ENCODE measurements around the gene TRIM56. TPM values are rescaled to one million over a fixed set of nuclear protein-coding genes. Genes with fewer than 3 reads are reported as not detected.
A peak's percentile ranks its signal among the peaks of the same experiment; 100 is the strongest.

The TRIM56 gene
- total and polyA plus RNA-seq, 9 of the 15 experiments (the other 6 are each of a cell fraction or from before 2014, with no cell fraction given) = 2.0 to 29.7 (median 11.6) TPM

- TF ChIP-seq TAF9B (IDR thresholded peaks at IDR 0.05; ENCODE audit: partially characterized antibody) = peak; percentile 98
- peak; percentile 89 for TF ChIP-seq SOX6 (IDR thresholded peaks at IDR 0.05)
- TF ChIP-seq MAFG (tag; conservative IDR thresholded peaks at IDR 0.05) = peak; percentile 58
- peak; percentile 94 for TF ChIP-seq MTA3 (IDR thresholded peaks at IDR 0.05; ENCODE audit: borderline replicate concordance)
- TF ChIP-seq SP1 (CRISPR knock-in tag; IDR thresholded peaks at IDR 0.05) = peak; percentile 62; the same call in 1 of the 2 replicates
- peak; percentile 80 for TF ChIP-seq E2F8 (IDR thresholded peaks at IDR 0.05; ENCODE audit: low read depth, partially characterized antibody)
- TF ChIP-seq ESRRB (CRISPR knock-in tag; IDR thresholded peaks at IDR 0.05; ENCODE audit: borderline replicate concordance) = no peak
- no peak for TF ChIP-seq FOXK1 (CRISPR knock-in tag; IDR thresholded peaks at IDR 0.05; ENCODE audit: borderline replicate concordance)
- TF ChIP-seq, protein P1, sequence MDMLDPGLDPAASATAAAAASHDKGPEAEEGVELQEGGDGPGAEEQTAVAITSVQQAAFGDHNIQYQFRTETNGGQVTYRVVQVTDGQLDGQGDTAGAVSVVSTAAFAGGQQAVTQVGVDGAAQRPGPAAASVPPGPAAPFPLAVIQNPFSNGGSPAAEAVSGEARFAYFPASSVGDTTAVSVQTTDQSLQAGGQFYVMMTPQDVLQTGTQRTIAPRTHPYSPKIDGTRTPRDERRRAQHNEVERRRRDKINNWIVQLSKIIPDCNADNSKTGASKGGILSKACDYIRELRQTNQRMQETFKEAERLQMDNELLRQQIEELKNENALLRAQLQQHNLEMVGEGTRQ (CRISPR knock-in tag; IDR thresholded peaks at IDR 0.05) = peak; percentile 87
- TF ChIP-seq, protein P2, sequence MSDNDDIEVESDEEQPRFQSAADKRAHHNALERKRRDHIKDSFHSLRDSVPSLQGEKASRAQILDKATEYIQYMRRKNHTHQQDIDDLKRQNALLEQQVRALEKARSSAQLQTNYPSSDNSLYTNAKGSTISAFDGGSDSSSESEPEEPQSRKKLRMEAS (CRISPR knock-in tag; IDR thresholded peaks at IDR 0.05) = peak; percentile 57
- no peak for TF ChIP-seq NR2C2 (CRISPR knock-in tag; IDR thresholded peaks at IDR 0.05)
- peak; percentile 63; the same call in 1 of the 2 replicates for TF ChIP-seq NR2C2 (tag; IDR thresholded peaks at IDR 0.05)
- TF ChIP-seq GTF2E2 (tag; IDR thresholded peaks at IDR 0.05) = peak; percentile 65; the same call in 1 of the 2 replicates
- no peak for TF ChIP-seq ID3 (CRISPR knock-in tag; IDR thresholded peaks at IDR 0.05)
- no peak for TF ChIP-seq ID3 (tag; IDR thresholded peaks at IDR 0.05)
- TF ChIP-seq POLR2AphosphoS5 (IDR thresholded peaks at IDR 0.05; ENCODE audit: control insufficient read depth, insufficient read depth, low read depth, low read length) = peak; percentile 40; the same call in 1 of the 2 replicates
- 0 out of 2 replicates have a peak, but pooled peaks have one; percentile 29 for TF ChIP-seq ZKSCAN1 (IDR thresholded peaks at IDR 0.05; ENCODE audit: low read depth, low read length)
- TF ChIP-seq TAF1 (IDR thresholded peaks at IDR 0.05; ENCODE audit: control insufficient read depth, extremely low read depth, insufficient read depth, low read length, severe bottlenecking) = peak; percentile 38
- TF ChIP-seq ZBTB17 (CRISPR knock-in tag; IDR thresholded peaks at IDR 0.05) = peak; percentile 34; the same call in 1 of the 2 replicates
- peak; percentile 97 for TF ChIP-seq ARID1B (IDR thresholded peaks at IDR 0.05)
Observed at GRCh38 chr7:101138213-101138870, 53.1 kb downstream of the TRIM56 start (continued).

Data from K562 (cell line).